HepG2 (cell line): ENCODE results near the gene RHD. TPM values are rescaled to one million over a fixed set of nuclear protein-coding genes. Genes with fewer than 3 reads are reported as not detected.
"Not testable (repeated sequence)": the region's sequence is repeated elsewhere in the genome, so short reads cannot be mapped to it uniquely, and the experiment has no call there.

Source experiments
- ATAC-seq: fragments of 200-7000 bp; cut with Tn5 transposase; 3 replicates; pipeline ENCODE4 v1.9.1; 2020; ENCODE audit warnings: mild to moderate bottlenecking, moderate library complexity
- BruUV-seq: library from RNA; stranded (reverse); fragments of 400-500 nt; replicated peaks from 2 replicates; lab custom pipeline; 2021; lab: Mats Ljungman, UMichigan
- CTCF ChIA-PET: fragments of 300-600 bp; formaldehyde crosslinking; extraction: SDS; loops from one replicate; lab custom pipeline; 2021; ENCODE audit warnings: low total read pairs, inconsistent platforms, low intra/inter-chr PET ratio; lab: Yijun Ruan, JAX
- POLR2A ChIA-PET: fragments of 350-600 bp; sonication (Branson Sonifier 250); formaldehyde crosslinking; loops from one replicate; lab custom pipeline; 2020; ENCODE audit warnings: antibody characterized with exemption, inconsistent platforms; lab: Yijun Ruan, JAX
- DNase-seq: peaks from one replicate; pipeline ENCODE4 v3.0.0-alpha.2; 2015; ENCODE audit warnings: low spot score
- FAIRE-seq: peaks from 3 replicates; lab custom pipeline; 2011; peaks lifted over from hg19 to GRCh38; lab: Jason Lieb, UNC
- H2AFZ ChIP-seq: one replicate; pipeline ENCODE4 v1.6.1; 2011; ENCODE audit warnings: low read length, inconsistent platforms
- H3K27ac ChIP-seq: fragments of 300-600 bp; 3 replicates; pipeline ENCODE4 v1.8.0; 2011; ENCODE audit warnings: mixed run types, mild to moderate bottlenecking, mixed read lengths, low read length, inconsistent platforms; ENCODE audit not compliant: insufficient read depth; ENCODE audit errors: extremely low read length
- H3K27me3 ChIP-seq, 2 experiments: fragments of 200-600 bp in 1 of 2; 2 replicates in 1 of 2; 3 replicates in 1 of 2; pipeline versions ENCODE4 v1.6.0 to v1.8.0; 2011; ENCODE audit warnings: low read length in 2 of 2, mild to moderate bottlenecking in 2 of 2, moderate library complexity in 2 of 2, inconsistent platforms in 1 of 2; ENCODE audit not compliant: insufficient read depth in 2 of 2, control insufficient read depth in 1 of 2
- H3K36me3 ChIP-seq, 2 experiments: fragments of 200-600 bp in 1 of 2; replicated peaks in 1 of 2; 2 replicates in 1 of 2; 3 replicates in 1 of 2; pipeline versions ENCODE4 v1.5.1 to v1.8.0; 2011; ENCODE audit warnings: low read length in 2 of 2, inconsistent platforms in 1 of 2; ENCODE audit not compliant: insufficient read depth in 2 of 2, control insufficient read depth in 1 of 2
- H3K4me1 ChIP-seq: 2 replicates; pipeline ENCODE4 v1.5.1; 2012; ENCODE audit warnings: low read length, inconsistent platforms; ENCODE audit not compliant: insufficient read depth
- H3K4me2 ChIP-seq: 2 replicates; pipeline ENCODE4 v1.6.0; 2011; ENCODE audit warnings: low read depth, low read length, inconsistent platforms
- H3K4me3 ChIP-seq, 3 experiments: fragments of 200-600 bp in 1 of 3; sonication (generic), shearing (Covaris generic) in 1 of 3; replicated peaks in 1 of 3; 2 replicates each; pipeline ENCODE4 v1.5.1; 2011 to 2016; ENCODE audit warnings: low read length in 3 of 3, inconsistent platforms in 2 of 3, low read depth in 2 of 3, mild to moderate bottlenecking in 2 of 3, control low read depth in 1 of 3, mixed read lengths in 1 of 3; ENCODE audit not compliant: insufficient read depth in 1 of 3
- H3K79me2 ChIP-seq: one replicate; pipeline ENCODE4 v1.6.1; 2011; ENCODE audit warnings: low read length, inconsistent platforms; ENCODE audit not compliant: insufficient read depth
- H3K9ac ChIP-seq: 2 replicates; pipeline ENCODE4 v1.6.0; 2011; ENCODE audit warnings: mild to moderate bottlenecking, low read depth, low read length, inconsistent platforms; ENCODE audit not compliant: insufficient read depth
- H3K9me3 ChIP-seq: 2 replicates; pipeline ENCODE4 v1.5.1; 2012; ENCODE audit warnings: mild to moderate bottlenecking, low read length
- H4K20me1 ChIP-seq: 2 replicates; pipeline ENCODE4 v1.6.0; 2011; ENCODE audit warnings: inconsistent platforms, mild to moderate bottlenecking, low read length, moderate library complexity; ENCODE audit not compliant: insufficient read depth
- CTCF ChIP-seq: sonication (generic); formaldehyde crosslinking; IDR thresholded peaks from 2 replicates; pipeline ENCODE4 v1.5.0; 2020; ENCODE audit warnings: mild to moderate bottlenecking, missing genetic modification reagents, moderate library complexity
- STAG1 ChIP-seq: sonication (generic); formaldehyde crosslinking; IDR thresholded peaks from 2 replicates; pipeline ENCODE4 v1.4.0; 2020; ENCODE audit warnings: missing genetic modification reagents
- WGBS: methylation state at CpG from one replicate; pipeline ENCODE4 v1.1.6; 2017; ENCODE audit warnings: low lambda C conversion rate; 5-methylcytosine and 5-hydroxymethylcytosine counted together
- in situ Hi-C: cut with HindIII; loops from 2 replicates; pipeline ENCODE4 v1.10.0; 2017; ENCODE audit warnings: low pct_unique_long_range_greater_than_20kb; ENCODE audit not compliant: extremely low pct_ligation_motif_present
- intact Hi-C: fragments of 100-400 bp; cut with micrococcal nuclease; formaldehyde crosslinking; loops from one replicate; pipeline ENCODE4 v1.10.0; 2022; ENCODE audit not compliant: unreplicated experiment
- polyA plus RNA-seq, 8 experiments: library from polyadenylated mRNA; depleted of rRNA in 3 of 8; stranded (reverse) in 7 of 8; unstranded in 1 of 8; fragments of >200 nt; fragmentation: Illumina TruSeq in 4 of 8; extraction: Trizol in 4 of 8; gene quantifications; 2 replicates each; pipeline versions ENCODE4 v1.2.1 to v1.2.3, GENCODE V29; 2011 to 2016; ENCODE audit warnings: low read depth in 4 of 8, missing spikeins in 1 of 8, mixed read lengths in 1 of 8; ENCODE audit not compliant: insufficient read depth in 1 of 8
- total RNA-seq, 5 experiments: library from RNA; depleted of rRNA; stranded (reverse); fragments of >200 nt; fragmentation: Illumina TruSeq; extraction: Trizol; gene quantifications; 2 replicates each; pipeline ENCODE4 v1.2.3, GENCODE V29; 2016; ENCODE audit warnings: low read depth in 1 of 5

Gene RHD
- total and polyA plus RNA-seq, 2 of the 13 experiments (the other 11 are each of a cell fraction or from before 2014, with no cell fraction given), result not detected

GRCh38 chr1:25290043-25290442, 17.7 kb downstream of the RHD start:
- H3K36me3 ChIP-seq, H3K4me2 ChIP-seq, H2AFZ ChIP-seq, H4K20me1 ChIP-seq, intact Hi-C loops, H3K79me2 ChIP-seq, H3K9me3 ChIP-seq, H3K4me1 ChIP-seq, DNase-seq, in situ Hi-C loops, CTCF ChIA-PET, H3K27me3 ChIP-seq, H3K27ac ChIP-seq, H3K4me3 ChIP-seq, BruUV-seq, POLR2A ChIA-PET, H3K9ac ChIP-seq: not testable (repeated sequence)
- FAIRE-seq (peak; percentile 97), ATAC-seq (peak; percentile 79)
- TF ChIP-seq CTCF (CRISPR knock-in tag) (peak; percentile 43; the same call in 1 of the 2 replicates), STAG1 (CRISPR knock-in tag) (peak; percentile 40)
- no CpG with 5 or more reads among the region's 6 CpGs for WGBS

- H4K20me1 ChIP-seq, H3K9ac ChIP-seq, in situ Hi-C loops, H3K27ac ChIP-seq, DNase-seq, ATAC-seq, H3K27me3 ChIP-seq, H3K4me2 ChIP-seq, H3K9me3 ChIP-seq, H3K4me1 ChIP-seq, intact Hi-C loops, CTCF ChIA-PET, H3K4me3 ChIP-seq, H2AFZ ChIP-seq, FAIRE-seq, POLR2A ChIA-PET, BruUV-seq, H3K79me2 ChIP-seq, H3K36me3 ChIP-seq: not testable (repeated sequence)
- 13% methylated on average over 2 of the region's 2 CpGs for WGBS
Observed at GRCh38 chr1:25293426-25293825, 21.1 kb downstream of the RHD start.

GRCh38 chr1:25294889-25295826, 22.8 kb downstream of the RHD start:
- H3K79me2 ChIP-seq, H3K4me1 ChIP-seq, intact Hi-C loops, H3K27me3 ChIP-seq, H3K4me3 ChIP-seq, H2AFZ ChIP-seq, H3K9me3 ChIP-seq, in situ Hi-C loops, CTCF ChIA-PET, BruUV-seq, DNase-seq, ATAC-seq, H3K36me3 ChIP-seq, H3K9ac ChIP-seq, H3K4me2 ChIP-seq, H3K27ac ChIP-seq, POLR2A ChIA-PET, FAIRE-seq, H4K20me1 ChIP-seq: not testable (repeated sequence)
- WGBS, result 73% methylated on average over 6 of the region's 14 CpGs
